Stimulated activated CD4-positive, alpha-beta T cell treated with anti-CD3 and anti-CD28 coated beads, Interleukin-15, amount 100 ng/mL, for 1 hour (primary cell): ENCODE results near the gene ACOT8.
"Not testable (repeated sequence)": the region's sequence is repeated elsewhere in the genome, so short reads cannot be mapped to it uniquely, and the experiment has no call there.

ENCODE experiments used
- DNase-seq, 2 donors: peaks; one replicate each; pipeline ENCODE4 v3.0.0-alpha.2; 2020; ENCODE audit warnings: low read depth in 1 of 2, low spot score in 1 of 2

Gene ACOT8

DNA sequence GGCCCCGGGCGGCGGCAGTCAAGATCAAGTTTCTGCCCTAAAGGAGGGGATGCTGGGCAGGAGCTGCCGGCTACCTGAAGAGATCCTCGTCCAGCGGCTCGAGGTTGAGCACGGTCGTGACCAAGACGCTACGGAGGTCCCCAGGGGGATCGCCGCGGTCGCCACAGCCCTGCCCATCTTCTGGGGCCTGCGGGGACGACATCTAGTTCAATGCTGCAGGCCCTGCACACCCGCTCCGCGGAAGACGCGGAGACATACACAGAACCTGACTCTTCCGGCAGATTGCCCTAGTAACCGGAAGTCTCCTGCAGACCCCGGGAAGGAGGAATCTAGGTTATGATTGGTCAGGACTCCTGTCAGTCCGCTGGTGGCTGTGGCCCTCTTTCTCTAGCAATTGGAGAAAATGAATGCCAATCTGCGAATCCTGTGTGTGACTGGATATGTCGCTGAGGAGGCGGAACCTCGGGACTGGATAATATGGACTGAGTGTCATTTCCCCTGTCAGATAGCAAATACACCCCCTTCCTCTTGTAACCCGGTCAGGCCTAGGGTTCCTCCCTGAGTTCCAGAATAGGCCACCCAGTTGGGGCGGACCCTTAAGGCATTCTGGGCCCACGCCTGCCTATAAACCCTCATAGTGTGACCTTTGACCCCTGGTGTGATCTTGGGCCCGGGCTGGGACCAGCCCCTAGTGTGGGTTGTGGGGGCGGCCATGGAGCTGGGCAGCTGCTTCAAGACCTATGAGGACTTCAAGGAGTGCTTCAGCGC, at the start of gene ACOT8, which contains the start of gene ZSWIM3:
Gene ACOT8 (minus strand): TSS at position 279 of the 768 bp plus-strand sequence. CDS start 77 bp downstream, at position 202.
Gene ZSWIM3 (plus strand): TSS at position 501 of the 768 bp plus-strand sequence. CDS start 212 bp downstream, at position 713.
- peak; percentile 61 to 78 for DNase-seq

DNA sequence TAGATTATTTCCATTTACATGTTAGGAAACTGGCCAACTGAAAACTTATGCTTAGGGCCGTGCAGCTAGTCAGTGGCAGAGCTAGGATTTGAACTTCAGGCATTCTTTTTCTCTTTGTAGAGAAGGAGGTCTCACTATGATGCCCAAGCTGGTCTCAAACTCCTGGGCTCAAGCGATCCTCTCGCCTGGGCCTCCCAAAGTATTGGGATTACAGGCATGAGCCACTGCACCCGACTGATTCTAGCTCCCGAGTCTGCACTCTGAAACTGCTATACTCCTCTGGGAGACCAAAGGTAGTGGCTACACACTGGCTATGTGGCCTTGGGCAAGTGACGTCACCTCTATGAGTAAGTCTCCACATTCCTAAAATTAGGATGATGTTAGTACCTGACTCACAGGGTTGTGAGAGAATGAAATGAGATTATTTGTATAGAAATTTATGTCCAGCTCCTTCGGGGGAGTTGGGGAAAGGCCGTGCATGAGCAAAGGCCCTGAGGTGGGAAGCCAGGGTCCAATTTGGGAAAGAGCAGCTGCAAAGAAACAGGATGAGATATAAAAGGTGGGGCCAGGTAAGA, 48.4 kb upstream of the ACOT8 start:
- DNase-seq: no peak

DNA sequence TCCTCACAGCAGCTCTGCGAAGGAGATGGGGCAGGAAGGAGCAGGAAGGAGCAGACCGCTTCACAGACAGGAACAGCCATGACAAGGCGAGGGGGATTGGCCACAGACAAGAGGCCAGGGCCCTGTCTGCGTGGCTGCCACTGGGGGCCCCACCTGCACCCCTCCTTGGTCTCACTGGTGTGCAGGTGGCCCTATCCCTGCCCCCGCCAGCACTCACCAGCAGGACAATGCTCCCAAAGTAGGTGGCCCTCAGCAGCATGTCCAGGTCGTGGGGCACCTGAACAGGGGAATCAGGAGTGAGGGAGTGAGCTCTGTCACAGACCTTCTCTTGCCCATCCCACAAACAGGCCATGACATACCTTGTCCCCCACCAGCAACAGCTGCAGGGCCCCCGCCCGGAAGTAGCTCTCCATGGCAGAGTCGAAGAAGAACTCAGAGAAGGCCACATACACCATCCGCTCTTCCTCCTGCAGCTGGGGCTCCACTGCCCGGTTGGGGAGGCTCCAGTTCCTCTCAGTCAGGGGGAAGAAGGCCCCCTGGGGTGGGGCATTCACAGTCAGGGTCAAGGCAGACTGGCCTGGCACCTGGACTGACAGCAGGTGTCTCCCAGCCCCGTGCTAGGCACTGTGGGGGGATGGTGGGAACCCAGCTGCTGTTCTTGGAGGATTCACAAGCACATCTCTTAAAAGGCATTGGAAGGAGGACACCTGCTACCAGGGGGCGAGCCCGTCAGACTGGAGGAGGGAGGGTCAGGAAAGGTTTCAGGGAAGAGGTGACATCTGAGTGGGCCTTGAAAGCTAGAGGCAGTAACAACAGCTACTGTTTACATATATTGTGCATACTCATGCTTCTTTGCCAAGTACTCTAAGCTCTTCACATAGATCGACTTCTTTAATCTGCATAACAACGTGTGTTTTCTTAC, 47.7 kb upstream of the ACOT8 start:
- DNase-seq: no peak

DNA sequence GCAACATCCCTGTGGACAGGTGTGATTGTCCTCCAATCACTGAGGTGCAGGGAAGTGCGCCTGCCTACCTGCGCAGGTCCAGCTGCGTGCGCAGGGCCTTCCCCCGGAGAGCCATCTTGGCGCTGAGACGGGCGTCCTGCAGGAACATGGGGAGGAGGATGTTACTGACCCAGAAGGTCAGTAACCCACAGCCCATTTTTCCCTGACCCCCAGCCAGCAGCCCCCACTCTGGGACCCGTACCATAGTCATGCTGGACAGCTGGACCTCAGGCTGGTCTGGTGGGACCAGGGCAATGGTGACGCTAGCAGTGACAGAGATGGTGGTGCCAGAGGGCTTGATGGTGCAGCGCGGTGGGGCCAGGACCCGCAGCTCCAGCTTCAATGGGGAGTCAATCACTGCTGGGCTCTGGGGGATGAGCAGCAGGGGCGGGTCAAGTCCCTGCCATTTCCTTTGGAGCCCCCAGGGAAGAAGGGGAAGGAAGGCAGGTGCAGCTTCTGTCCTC, 45.1 kb upstream of the ACOT8 start:
- no peak for DNase-seq

DNA sequence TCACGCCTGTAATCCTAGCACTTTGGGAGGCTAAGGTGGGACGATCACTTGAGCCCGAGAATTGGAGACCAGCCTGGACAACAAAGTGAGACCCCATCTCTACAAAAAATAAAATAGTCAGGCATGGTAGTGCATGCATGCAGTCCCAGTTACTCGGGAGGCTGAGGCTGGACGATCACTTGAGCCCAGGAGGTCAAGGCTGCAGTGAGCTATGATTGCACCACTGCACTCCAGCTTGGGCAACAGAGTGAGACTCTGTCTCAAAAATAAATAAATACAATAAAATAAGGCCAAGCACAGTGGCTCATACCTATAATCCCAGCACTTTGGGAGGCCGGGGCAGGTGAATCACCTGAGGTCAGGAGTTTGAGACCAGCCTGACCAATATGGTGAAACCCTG, 44.1 kb upstream of the ACOT8 start:
- not testable (repeated sequence) for DNase-seq

DNA sequence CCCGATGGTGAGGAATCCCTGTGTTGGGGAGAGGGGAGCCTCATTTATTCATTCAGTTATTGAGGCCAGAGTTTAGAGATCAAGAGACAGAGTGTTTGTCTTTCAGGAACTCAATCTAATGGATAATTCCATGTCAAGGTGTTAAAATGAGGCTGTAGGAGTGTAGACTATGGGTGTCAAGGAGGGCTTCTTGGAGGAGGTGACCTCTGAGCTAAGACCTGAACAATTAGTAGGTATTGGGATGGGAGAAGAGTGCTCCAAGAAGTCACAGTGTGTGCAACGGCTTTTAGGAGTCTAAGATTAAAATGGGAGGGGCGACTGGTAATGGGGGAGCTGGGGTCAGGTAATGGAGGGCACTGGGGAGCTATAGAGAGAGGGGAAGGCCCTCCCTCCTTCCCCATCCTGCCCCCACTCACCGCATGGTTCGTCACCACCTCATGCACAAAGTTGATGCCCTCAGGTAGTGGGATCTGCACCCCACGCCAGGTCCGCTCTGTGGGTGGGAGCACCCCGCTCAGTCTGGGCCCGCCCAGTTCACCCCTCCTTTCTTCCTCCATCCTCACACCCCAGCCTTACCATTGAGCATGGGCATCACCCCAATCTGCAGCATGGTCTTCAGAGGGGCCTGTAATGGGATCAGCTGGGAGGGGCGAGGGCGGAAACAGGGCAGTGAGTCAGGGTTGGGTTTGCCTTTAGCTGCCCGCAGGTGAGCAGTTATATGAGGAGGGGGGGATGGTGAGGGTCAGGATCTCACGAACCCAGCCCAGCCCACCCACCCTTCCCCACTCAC, 42.0 kb upstream of the ACOT8 start:
- DNase-seq: no peak

DNA sequence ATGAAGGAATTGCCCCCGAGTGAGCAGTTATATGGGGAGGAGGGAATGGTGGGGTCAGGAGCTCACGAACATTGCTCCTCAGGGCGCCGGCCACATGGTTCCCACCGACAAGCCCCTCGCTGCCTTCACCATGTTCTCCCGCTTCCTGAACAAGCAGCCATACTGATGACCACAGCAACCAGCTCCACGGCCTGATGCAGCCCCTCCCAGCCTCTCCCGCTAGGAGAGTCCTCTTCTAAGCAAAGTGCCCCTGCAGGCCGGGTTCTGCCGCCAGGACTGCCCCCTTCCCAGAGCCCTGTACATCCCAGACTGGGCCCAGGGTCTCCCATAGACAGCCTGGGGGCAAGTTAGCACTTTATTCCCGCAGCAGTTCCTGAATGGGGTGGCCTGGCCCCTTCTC, 41.1 kb upstream of the ACOT8 start:
- DNase-seq: no peak

DNA sequence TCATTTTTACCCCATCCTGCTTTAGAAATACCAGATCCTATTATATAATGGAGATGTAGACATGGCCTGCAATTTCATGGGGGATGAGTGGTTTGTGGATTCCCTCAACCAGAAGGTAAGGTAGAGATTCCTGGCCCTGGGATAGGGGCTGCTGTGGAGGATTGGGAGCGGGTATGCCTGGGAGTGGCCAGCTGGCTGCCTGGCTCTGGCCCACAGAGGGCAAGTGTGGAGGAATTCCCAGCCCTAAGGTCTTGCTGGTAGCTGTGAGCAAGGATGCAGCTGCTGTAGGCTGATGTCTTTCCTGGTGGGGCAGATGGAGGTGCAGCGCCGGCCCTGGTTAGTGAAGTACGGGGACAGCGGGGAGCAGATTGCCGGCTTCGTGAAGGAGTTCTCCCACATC, 40.5 kb upstream of the ACOT8 start:
- DNase-seq: no peak

DNA sequence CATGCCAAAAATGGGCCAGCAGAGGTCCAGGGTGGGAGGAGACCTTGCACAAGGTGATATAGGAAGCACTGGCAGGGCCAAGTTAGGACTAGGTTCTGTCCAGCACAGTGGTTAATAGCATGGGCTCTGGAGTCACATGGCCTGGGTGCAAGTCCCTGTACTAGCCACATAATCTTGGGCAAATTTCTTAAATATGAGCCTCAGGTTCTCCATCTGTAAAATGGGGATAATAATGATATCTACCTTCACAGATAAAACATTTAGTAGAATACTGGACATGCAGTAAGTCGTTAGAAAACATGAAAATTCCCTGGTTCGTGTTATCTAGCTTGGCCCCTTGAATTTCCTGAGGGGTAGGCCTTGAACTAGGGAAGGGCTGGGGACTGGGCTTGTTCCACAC, 40.1 kb upstream of the ACOT8 start:
- no peak for DNase-seq

DNA sequence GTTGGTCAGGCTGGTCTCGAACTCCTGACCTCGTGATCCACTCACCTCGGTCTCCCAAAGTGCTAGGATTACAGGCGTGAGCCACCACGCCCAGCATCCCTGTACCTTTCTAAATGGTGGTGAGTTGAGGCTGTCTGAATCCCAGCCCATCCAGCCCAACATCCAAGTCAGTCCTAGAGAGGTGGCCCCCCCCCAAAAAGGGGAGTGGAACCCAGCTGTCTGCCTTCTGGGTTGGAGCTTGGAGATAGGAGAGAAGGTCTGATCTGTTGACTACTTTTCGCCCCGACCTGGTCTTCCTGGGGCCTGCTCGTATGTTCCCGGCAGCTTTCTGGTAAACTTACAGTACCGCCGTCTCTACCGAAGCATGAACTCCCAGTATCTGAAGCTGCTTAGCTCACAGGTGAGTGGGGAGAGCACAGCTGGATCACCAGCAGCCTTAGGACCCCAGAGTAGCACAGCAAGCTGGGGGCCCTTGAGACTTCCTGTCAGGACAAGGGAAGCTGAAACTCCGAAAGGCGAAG, 39.5 kb upstream of the ACOT8 start:
- DNase-seq: no peak

DNA sequence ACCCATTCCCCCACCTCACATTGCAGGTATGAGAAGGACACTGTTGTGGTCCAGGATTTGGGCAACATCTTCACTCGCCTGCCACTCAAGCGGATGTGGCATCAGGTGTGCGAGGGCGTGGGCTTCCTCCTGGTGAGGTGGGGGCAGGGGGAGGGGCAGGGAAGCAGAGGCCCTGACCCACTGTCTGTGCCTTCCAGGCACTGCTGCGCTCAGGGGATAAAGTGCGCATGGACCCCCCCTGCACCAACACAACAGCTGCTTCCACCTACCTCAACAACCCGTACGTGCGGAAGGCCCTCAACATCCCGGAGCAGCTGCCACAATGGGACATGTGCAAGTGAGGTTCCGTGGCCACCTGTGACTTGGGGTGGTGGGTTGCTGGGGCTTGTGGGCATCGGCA, 37.6 kb upstream of the ACOT8 start:
- DNase-seq: no peak

DNA sequence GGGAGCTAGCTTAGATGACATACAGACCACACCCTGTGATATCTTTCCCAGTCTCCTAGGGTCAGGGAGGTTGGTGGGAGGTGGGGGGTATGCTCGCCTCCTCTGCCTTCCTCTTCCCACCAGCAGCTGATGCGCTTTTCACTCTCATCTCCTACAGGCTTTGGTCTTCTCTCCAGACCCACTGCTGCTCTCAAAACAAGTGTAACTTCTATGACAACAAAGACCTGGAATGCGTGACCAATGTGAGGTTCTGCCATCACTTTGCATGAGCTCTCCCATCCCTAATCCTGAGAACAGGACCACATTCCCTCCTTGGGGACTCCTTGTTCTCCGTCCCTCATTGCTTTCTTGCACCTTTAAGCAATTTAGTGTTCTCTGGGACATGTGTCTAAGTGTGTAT, 36.6 kb upstream of the ACOT8 start:
- no peak for DNase-seq

DNA sequence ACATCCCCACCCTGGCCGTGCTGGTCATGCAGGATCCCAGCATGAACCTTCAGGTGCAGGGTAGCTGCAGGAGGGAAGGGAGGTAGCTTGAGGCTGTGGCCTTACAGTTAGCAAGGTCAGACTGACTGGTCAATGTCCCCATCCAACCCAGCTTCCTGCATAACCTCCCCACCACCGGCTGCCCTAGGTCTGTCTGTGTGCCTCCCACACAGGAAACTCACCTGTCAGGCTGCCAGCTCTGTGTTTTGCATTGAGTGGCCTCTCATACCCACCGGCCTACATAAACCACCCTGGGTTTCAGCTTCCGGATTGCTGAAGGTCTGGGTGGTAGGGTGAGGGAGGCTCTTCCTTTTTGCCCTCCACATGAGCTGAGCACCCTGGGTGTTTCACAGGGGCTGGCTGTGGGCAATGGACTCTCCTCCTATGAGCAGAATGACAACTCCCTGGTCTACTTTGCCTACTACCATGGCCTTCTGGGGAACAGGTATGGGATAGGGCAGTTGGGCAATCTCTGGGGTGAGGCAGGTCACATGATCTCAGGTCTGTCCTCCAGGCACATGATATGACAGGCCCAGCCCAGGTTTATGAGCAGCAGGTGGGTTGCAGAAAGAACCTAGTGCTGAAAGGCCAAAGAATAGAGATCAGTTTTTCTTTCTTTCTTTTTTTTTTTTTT, 35.8 kb upstream of the ACOT8 start:
- DNase-seq: no peak

DNA sequence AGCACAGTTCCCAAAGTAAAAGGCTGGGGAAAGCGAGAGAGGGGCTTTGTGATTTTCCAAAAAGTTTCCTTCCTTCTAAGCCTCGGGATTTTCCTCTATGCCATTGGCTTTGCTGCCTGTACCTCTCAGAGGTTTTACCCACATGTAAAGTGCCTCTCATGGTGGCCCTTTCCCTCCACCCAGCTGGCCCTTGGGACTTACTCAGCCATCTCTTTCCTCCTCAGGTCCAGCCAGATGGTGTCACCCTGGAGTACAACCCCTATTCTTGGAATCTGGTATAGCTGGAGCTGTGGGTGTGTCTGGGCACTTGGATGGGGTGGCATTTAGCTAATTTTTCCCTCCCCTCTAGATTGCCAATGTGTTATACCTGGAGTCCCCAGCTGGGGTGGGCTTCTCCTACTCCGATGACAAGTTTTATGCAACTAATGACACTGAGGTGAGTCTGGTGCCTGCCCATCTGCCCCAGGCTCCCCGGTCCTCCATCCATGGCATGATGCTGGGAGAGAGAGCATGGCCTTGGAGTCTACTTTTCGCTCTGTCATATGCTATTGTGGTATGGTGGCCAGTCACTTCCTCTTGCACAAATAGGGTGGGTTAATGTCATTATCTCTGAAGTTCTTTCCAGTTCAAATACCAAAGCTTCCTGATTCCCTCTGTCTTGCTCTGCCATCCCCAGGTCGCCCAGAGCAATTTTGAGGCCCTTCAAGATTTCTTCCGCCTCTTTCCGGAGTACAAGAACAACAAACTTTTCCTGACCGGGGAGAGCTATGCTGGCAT, 35.0 kb upstream of the ACOT8 start:
- no peak for DNase-seq

DNA sequence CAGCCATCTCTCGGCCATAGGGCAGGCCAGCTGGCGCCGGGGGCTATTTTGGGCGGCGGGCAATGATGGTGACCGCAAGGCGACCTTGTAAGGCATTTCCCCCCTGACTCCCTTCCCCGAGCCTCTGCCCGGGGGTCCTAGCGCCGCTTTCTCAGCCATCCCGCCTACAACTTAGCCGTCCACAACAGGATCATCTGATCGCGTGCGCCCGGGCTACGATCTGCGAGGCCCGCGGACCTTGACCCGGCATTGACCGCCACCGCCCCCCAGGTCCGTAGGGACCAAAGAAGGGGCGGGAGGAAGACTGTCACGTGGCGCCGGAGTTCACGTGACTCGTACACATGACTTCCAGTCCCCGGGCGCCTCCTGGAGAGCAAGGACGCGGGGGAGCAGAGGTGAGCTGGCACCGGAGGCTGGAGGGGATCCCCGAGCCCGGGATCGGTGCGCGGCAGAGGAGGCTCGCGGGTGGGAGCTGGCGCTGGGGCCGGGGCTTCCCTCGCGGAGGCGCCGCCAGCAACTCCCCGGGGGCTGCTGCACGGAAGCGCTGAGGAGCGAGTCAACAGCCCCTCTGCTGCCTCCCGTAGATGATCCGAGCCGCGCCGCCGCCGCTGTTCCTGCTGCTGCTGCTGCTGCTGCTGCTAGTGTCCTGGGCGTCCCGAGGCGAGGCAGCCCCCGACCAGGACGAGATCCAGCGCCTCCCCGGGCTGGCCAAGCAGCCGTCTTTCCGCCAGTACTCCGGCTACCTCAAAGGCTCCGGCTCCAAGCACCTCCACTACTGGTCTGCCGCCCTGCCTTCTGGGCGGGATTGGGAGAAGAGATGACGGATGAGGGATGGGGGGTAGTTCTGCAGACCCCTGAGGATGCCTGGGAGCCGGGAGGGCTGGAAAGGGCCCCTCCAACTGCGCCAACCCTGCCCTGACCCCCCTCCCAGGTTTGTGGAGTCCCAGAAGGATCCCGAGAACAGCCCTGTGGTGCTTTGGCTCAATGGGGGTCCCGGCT, 34.1 kb upstream of the ACOT8 start, which contains the start of the genes CTSA and NEURL2:
Gene CTSA (plus strand): TSS at position 351 of the 999 bp plus-strand sequence. CDS start 234 bp downstream, at position 585.
Gene NEURL2 (minus strand): TSS at position 224 of the 999 bp plus-strand sequence. CDS start 217 bp downstream, at position 7.
- DNase-seq: peak; percentile 70 to 76

DNA sequence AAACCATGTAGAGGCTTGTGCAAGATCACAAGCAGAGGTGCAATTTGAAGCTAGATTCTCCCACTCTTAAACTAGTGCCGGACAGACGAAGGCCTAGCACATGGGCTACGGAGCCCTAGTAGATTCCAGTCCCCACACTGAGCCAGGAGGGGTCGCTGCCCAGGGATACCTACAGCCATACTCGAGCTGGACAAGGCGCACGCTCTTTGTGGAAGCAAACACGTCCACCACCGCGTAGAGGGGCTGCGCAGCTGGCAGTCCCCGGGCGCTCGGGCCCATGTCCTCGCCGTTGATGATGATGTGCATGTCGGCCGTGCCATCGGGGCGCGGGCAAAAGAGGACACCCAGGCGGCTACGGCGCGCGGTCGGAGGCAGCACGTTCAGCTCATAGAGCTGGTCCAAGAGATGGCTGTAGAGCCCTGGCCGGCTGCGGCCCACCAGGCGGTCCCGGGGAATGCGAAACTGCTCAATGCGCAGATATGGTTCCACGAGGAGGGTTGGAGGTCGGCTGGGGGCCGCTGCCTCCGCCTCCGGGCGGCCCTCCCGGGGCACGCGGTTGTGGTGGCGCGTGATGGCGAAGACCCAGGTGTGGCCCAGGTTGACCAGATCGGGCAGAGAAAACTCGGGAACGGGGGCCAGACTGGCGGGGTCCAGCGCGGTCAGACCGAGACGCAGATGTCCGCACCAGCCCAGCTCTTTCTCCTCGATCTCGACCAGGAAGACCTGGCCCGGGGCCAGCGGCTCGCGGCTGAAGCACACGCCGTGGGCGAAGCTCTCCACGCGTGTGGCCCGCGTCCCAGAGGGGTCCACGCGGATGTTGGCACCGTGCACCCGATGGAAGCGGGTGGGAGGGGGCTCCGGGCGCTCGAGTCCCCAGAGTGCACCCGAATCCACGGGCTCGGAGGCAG, 33.1 kb upstream of the ACOT8 start:
- peak in 1 of 2 donors; percentile 27 for DNase-seq

DNA sequence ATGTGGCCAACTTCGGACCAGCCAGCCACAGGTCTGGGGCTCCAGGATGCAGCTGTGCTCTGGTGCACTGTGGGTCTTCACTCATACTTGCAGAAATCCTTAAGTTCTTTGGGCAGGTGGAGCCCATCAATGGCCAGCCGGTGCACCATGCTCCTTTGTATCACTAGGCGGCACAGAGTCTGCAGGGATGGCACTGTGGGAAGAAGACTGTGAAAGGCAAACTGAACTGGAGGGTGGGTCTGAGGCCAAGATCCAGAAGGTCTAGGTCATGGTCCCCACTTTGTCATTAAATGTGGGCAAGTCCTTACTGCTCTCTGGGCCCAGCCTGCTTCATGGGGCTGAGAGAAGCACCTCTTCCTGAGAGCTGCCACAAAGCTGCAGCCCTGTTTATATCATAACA, 31.5 kb upstream of the ACOT8 start:
- no peak for DNase-seq
